ENCODE measurements around the gene AKIP1.

AKIP1 gene

GRCh38 chr11:8928981-8929615 lies 18.1 kb downstream of the AKIP1 start:
- no peak for DNase-seq
- no peaks in the 10 kb centered on the region for H3K9me2 ChIP-seq (replicated peaks; ENCODE audit: insufficient read depth, low read length)
- no peaks in the 10 kb centered on the region for H3K36me3 ChIP-seq (replicated peaks; ENCODE audit: insufficient read depth, low read length)
- H3K79me2 ChIP-seq (ENCODE audit: low read length) = no peaks in the 10 kb centered on the region
- no peak overlapping the region for H3K27ac ChIP-seq (ENCODE audit: low read length)
- no peak overlapping the region for H3K4me3 ChIP-seq (ENCODE audit: low read length)
- H3K4me1 ChIP-seq (ENCODE audit: low read length) = no peaks in the 10 kb centered on the region
- no peak overlapping the region for H3K4me2 ChIP-seq (ENCODE audit: low read depth, low read length)
- no peaks in the 10 kb centered on the region for H4K20me1 ChIP-seq (ENCODE audit: insufficient read depth, low read length)
- H3K9ac ChIP-seq (ENCODE audit: low read length) = no peak overlapping the region
- no peaks in the 10 kb centered on the region for H3F3A ChIP-seq (ENCODE audit: insufficient read depth, low read length)
- no peaks in the 10 kb centered on the region for H3K9me3 ChIP-seq (replicated peaks; ENCODE audit: insufficient read depth, low read length)
- H3K27me3 ChIP-seq (replicated peaks; ENCODE audit: insufficient read depth, low read length) = no peaks in the 10 kb centered on the region
- no peak overlapping the region for H2AFZ ChIP-seq (ENCODE audit: low read length)
- TF ChIP-seq EZH2 (optimal IDR thresholded peaks at IDR 0.05; ENCODE audit: low read depth, low read length) (no peak), EZH2phosphoT487 (IDR thresholded peaks at IDR 0.05; ENCODE audit: low read length) (no peak), CTCF (IDR thresholded peaks at IDR 0.05; ENCODE audit: low read length) (no peak)

- TF ChIP-seq EZH2 (optimal IDR thresholded peaks at IDR 0.05; ENCODE audit: low read depth, low read length) (no peak), EZH2phosphoT487 (IDR thresholded peaks at IDR 0.05; ENCODE audit: low read length) (no peak), CTCF (IDR thresholded peaks at IDR 0.05; ENCODE audit: low read length) (no peak)
- no peaks in the 10 kb centered on the region for H3K79me2 ChIP-seq (ENCODE audit: low read length)
- no peaks in the 10 kb centered on the region for H4K20me1 ChIP-seq (ENCODE audit: insufficient read depth, low read length)
- no peak overlapping the region for H3K4me3 ChIP-seq (ENCODE audit: low read length)
- DNase-seq = no peak
- no peaks in the 10 kb centered on the region for H3K9me3 ChIP-seq (replicated peaks; ENCODE audit: insufficient read depth, low read length)
- H3K36me3 ChIP-seq (replicated peaks; ENCODE audit: insufficient read depth, low read length) = no peaks in the 10 kb centered on the region
- no peak overlapping the region for H2AFZ ChIP-seq (ENCODE audit: low read length)
- no peaks in the 10 kb centered on the region for H3K4me1 ChIP-seq (ENCODE audit: low read length)
- no peaks in the 10 kb centered on the region for H3F3A ChIP-seq (ENCODE audit: insufficient read depth, low read length)
- H3K27ac ChIP-seq (ENCODE audit: low read length) = no peak overlapping the region
- H3K9ac ChIP-seq (ENCODE audit: low read length) = no peak overlapping the region
- H3K4me2 ChIP-seq (ENCODE audit: low read depth, low read length) = no peak overlapping the region
- no peaks in the 10 kb centered on the region for H3K9me2 ChIP-seq (replicated peaks; ENCODE audit: insufficient read depth, low read length)
- no peaks in the 10 kb centered on the region for H3K27me3 ChIP-seq (replicated peaks; ENCODE audit: insufficient read depth, low read length)
Observed at GRCh38 chr11:8930456-8931175, 19.6 kb downstream of the AKIP1 start.

- no peak for DNase-seq
- no peaks in the 10 kb centered on the region for H3K4me1 ChIP-seq (ENCODE audit: low read length)
- no peak within 1 kb of the TSS for H3K27ac ChIP-seq (ENCODE audit: low read length)
- TF ChIP-seq CTCF (IDR thresholded peaks at IDR 0.05; ENCODE audit: low read length) (no peak), EZH2 (optimal IDR thresholded peaks at IDR 0.05; ENCODE audit: low read depth, low read length) (no peak), EZH2phosphoT487 (IDR thresholded peaks at IDR 0.05; ENCODE audit: low read length) (no peak)
- no peaks in the 10 kb centered on the region for H3K27me3 ChIP-seq (replicated peaks; ENCODE audit: insufficient read depth, low read length)
- no peaks in the 10 kb centered on the region for H3K79me2 ChIP-seq (ENCODE audit: low read length)
- no peak within 1 kb of the TSS for H3K4me3 ChIP-seq (ENCODE audit: low read length)
- H4K20me1 ChIP-seq (ENCODE audit: insufficient read depth, low read length) = no peaks in the 10 kb centered on the region
- no peaks in the 10 kb centered on the region for H3K36me3 ChIP-seq (replicated peaks; ENCODE audit: insufficient read depth, low read length)
- H3K9ac ChIP-seq (ENCODE audit: low read length) = no peak within 1 kb of the TSS
- H3K4me2 ChIP-seq (ENCODE audit: low read depth, low read length) = no peak within 1 kb of the TSS
- no peaks in the 10 kb centered on the region for H3K9me3 ChIP-seq (replicated peaks; ENCODE audit: insufficient read depth, low read length)
- no peaks in the 10 kb centered on the region for H3F3A ChIP-seq (ENCODE audit: insufficient read depth, low read length)
- no peak within 1 kb of the TSS for H2AFZ ChIP-seq (ENCODE audit: low read length)
- no peaks in the 10 kb centered on the region for H3K9me2 ChIP-seq (replicated peaks; ENCODE audit: insufficient read depth, low read length)
Observed at GRCh38 chr11:8932564-8933180, 21.7 kb downstream of the AKIP1 start, which contains the start of gene C11orf16. C11orf16 (minus strand) TSS chr11:8932947; CDS start chr11:8932308, 639 bp downstream.

Measured in MM.1S (cell line).